ENCODE measurements around the gene FFAR1. TPM values are rescaled to one million over a fixed set of nuclear protein-coding genes. Genes with fewer than 3 reads are reported as not detected.

The FFAR1 gene
- total and polyA plus RNA-seq, 2 of the 8 experiments (the other 6 are each of a cell fraction or from before 2014, with no cell fraction given) = not detected

DNA sequence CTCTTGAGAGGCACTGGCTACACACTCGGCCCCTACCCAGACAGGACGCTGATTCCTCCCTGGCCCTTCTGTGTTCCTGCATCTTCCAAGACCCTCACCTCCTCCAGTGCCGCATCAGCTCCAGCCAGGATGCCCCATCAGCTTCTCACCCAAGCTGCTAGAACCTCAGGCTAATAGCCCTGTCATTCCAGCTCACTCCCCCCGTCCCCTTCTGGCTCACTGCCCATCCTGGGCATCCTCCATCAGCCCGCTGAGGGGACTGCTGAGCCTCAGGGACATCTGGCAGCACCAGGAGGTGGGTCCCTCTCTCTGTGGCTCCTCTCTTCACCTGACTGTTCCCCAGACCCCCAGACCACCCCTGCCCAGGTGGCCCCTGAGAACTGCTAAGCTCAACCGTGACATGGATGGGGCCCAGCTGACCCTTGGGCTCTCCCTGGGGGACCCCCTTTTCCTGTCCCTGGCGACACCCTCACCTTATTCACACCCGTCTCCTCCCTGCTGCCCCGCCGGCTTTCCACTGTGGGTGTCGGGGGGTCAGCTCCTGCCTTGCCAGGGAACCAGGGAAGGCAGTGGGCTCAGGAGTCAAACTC is 15.4 kb downstream of the FFAR1 start:
- Histone ChIP-seq H4K5ac (ENCODE audit: insufficient read length, low read depth, low read length) (no peak overlapping the region), H3K79me2 (ENCODE audit: control insufficient read depth in 1 of 2, insufficient read depth in 2 of 2, low read length in 2 of 2) (no peaks in the 10 kb centered on the region), H3K79me1 (ENCODE audit: low read depth, low read length) (no peaks in the 10 kb centered on the region), H3K9me3 (ENCODE audit: insufficient read depth in 2 of 2, low read depth in 1 of 2, low read length in 1 of 2) (no peaks in the 10 kb centered on the region), H2BK5ac (ENCODE audit: low read depth, low read length) (no peak overlapping the region), H3K23ac (ENCODE audit: insufficient read length) (no peak overlapping the region), H3K4me1 (replicated peaks in 1 of 4; ENCODE audit: control insufficient read depth in 3 of 4, insufficient read depth in 4 of 4, low read length in 3 of 4) (no peaks in the 10 kb centered on the region), H3K9ac (replicated peaks in 1 of 4; ENCODE audit: extremely low read depth in 1 of 4, low read depth in 3 of 4, low read length in 3 of 4) (no peak overlapping the region), H3K4me3 (ENCODE audit: extremely low read depth in 1 of 4, insufficient read depth in 2 of 4, low read depth in 3 of 4, low read length in 4 of 4) (no peak overlapping the region), H4K20me1 (replicated peaks in 1 of 2; ENCODE audit: control insufficient read depth in 1 of 2, insufficient read depth in 2 of 2, low read length in 2 of 2) (no peaks in the 10 kb centered on the region), H2BK20ac (ENCODE audit: low read length) (no peak overlapping the region), H3K4ac (replicated peaks; ENCODE audit: insufficient read length, low read depth, low read length) (no peak overlapping the region), H3K23me2 (ENCODE audit: low read depth, low read length) (no peaks in the 10 kb centered on the region), H3K14ac (ENCODE audit: insufficient read length) (no peak overlapping the region), H2AK5ac (ENCODE audit: low read depth, low read length) (no peak overlapping the region), H3K18ac (ENCODE audit: extremely low read depth, low read length) (no peak overlapping the region), H4K91ac (replicated peaks; ENCODE audit: insufficient read length, low read length) (no peak overlapping the region), H2BK120ac (replicated peaks; ENCODE audit: low read depth, low read length) (no peak overlapping the region), H3K27me3 (replicated peaks in 1 of 4; ENCODE audit: control insufficient read depth in 3 of 4, extremely low read depth in 1 of 4, insufficient read depth in 3 of 4, low read length in 3 of 4) (no peaks in the 10 kb centered on the region), H2BK15ac (ENCODE audit: low read length) (no peak overlapping the region), H3K4me2 (ENCODE audit: insufficient read depth in 1 of 2, low read depth in 2 of 2, low read length in 2 of 2) (no peak overlapping the region), H3K56ac (replicated peaks; ENCODE audit: insufficient read length, low read depth, low read length) (no peak overlapping the region), H2AFZ (ENCODE audit: low read length) (no peak overlapping the region), H3K27ac (ENCODE audit: low read depth, low read length) (no peak overlapping the region), H2BK12ac (ENCODE audit: low read depth, low read length) (no peak overlapping the region), H3K36me3 (ENCODE audit: control insufficient read depth in 2 of 4, insufficient read depth in 4 of 4, low read length in 3 of 4) (no peaks in the 10 kb centered on the region), H4K8ac (ENCODE audit: extremely low read depth, insufficient read depth, low read length) (no peak overlapping the region)
- POLR2A ChIA-PET (ENCODE audit: partially characterized antibody) = no interaction called here
- CTCF ChIA-PET (ENCODE audit: partially characterized antibody) = interaction anchor here (0.6 kb wide), 1 partner anchor 318 kb away, joined by 3 read pairs; no protein-coding TSS in a partner anchor
- DNase-seq (ENCODE audit: low read depth in 1 of 2, low spot score in 2 of 2) (no peak), FAIRE-seq (no peak)
- WGBS, 2 experiments (ENCODE audit: extremely low coverage in 1 of 2, insufficient coverage in 1 of 2, insufficient read length in 1 of 2, insufficient replicate concordance in 2 of 2, low coverage in 1 of 2, low lambda C conversion rate in 2 of 2, missing lambda C conversion rate in 1 of 2) = 89% methylated on average over 3 of the region's 11 CpGs; no CpG with 5 or more reads in 1 of the 2 experiments
- TF ChIP-seq RXRA (IDR thresholded peaks at IDR 0.05; ENCODE audit: insufficient read depth, low read depth, low read length) (no peak), CBX8 (IDR thresholded peaks at IDR 0.05; ENCODE audit: borderline replicate concordance, low read depth, low read length) (no peak), RAD21 (IDR thresholded peaks at IDR 0.05 in 1 of 2, conservative IDR thresholded peaks at IDR 0.05 in 1 of 2; ENCODE audit: low read depth in 2 of 2, low read length in 2 of 2) (no peak), RFX5 (IDR thresholded peaks at IDR 0.05; ENCODE audit: borderline replicate concordance, low read depth, low read length) (no peak), PHF8 (conservative IDR thresholded peaks at IDR 0.05; ENCODE audit: low read depth, low read length) (no peak), JUN (IDR thresholded peaks at IDR 0.05; ENCODE audit: low read depth, low read length) (no peak), SIN3A (conservative IDR thresholded peaks at IDR 0.05 in 1 of 2, IDR thresholded peaks at IDR 0.05 in 1 of 2; ENCODE audit: low read depth in 1 of 2, low read length in 2 of 2) (no peak)
- TF ChIP-seq, protein P1, sequence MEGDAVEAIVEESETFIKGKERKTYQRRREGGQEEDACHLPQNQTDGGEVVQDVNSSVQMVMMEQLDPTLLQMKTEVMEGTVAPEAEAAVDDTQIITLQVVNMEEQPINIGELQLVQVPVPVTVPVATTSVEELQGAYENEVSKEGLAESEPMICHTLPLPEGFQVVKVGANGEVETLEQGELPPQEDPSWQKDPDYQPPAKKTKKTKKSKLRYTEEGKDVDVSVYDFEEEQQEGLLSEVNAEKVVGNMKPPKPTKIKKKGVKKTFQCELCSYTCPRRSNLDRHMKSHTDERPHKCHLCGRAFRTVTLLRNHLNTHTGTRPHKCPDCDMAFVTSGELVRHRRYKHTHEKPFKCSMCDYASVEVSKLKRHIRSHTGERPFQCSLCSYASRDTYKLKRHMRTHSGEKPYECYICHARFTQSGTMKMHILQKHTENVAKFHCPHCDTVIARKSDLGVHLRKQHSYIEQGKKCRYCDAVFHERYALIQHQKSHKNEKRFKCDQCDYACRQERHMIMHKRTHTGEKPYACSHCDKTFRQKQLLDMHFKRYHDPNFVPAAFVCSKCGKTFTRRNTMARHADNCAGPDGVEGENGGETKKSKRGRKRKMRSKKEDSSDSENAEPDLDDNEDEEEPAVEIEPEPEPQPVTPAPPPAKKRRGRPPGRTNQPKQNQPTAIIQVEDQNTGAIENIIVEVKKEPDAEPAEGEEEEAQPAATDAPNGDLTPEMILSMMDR (IDR thresholded peaks at IDR 0.05; ENCODE audit: control extremely low read depth in 1 of 3, insufficient read depth in 1 of 3, low read depth in 1 of 3, low read length in 3 of 3) = no peak
